HG02870 (cell line): Measurements from ENCODE around the gene TEKT5.
"Not testable (repeated sequence)": the region's sequence is repeated elsewhere in the genome, so short reads cannot be mapped to it uniquely, and the experiment has no call there.

Source experiments
- ATAC-seq: cut with Tn5 transposase; IDR thresholded peaks from one replicate; pipeline ENCODE4 v1.9.1; 2021; ENCODE audit warnings: mild to moderate bottlenecking, moderate library complexity; ENCODE audit not compliant: unreplicated experiment

Gene TEKT5

DNA sequence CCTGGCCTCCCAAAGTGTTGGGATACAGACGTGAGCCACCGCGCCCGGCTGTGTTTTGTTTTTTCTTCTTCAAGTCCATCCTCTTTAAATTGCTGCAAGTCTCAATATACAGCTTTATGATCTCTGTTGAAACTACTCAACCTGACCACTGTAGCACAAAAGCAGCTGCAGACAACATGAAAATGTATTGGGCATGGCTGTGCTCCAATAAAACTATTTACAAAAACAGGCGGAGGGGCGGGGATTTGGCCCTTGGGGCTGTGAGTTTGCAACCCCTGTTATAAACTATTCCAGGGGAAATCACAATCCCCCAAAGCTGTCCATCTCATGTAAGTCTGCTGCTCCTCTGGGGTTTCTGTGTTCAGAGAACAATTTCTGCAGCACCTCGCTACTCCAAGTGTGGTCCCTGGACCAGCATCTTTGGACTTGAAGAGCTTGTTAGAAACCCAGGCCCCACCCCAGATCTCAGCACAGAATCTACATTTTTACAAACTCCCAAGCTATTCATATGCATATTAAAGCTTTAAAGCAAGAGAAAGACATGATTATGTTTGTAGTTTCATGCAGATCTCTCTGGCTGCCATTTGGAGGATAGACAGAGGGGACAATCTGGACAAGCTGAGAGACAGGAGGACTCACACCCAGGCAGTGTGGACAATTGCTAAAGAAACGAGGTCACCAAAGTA, 33.6 kb downstream of the TEKT5 start:
- no peak for ATAC-seq

DNA sequence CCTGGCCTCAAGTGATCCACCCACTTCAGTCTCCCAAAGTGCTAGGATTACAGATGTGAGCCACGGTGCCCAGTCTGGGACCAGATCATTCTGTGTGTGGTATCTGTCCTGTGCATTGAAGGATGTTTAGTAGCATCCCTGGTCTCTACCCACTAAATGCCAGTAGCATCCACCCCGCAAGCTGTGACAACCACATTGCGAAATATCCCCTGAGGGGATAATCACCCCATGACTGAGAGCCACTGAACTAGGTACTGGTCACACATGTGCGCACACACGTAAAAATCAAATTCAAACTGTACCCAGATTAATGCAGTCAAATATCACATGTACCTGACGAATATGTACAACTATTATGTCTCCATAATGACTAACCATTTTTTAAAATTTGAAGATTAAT, 35.8 kb downstream of the TEKT5 start:
- ATAC-seq: no peak

DNA sequence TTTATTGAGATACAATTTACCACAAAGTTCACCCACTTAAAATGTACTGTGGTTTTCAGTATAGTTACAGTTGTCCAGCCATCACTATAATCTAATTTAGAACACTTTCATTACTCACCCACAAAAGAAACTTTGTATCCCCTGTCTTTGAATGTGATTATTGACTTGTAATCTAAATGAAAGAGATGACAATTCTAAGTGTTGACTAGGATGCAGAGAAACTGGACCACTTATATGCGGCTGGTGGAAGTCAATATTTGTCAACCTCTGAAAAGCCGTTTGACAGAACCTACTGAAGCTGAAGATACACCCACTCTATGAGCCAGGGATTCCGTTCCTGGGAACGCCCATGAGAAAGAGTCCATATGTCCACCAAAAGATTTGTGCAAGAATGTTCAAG, 36.8 kb downstream of the TEKT5 start:
- ATAC-seq: no peak

DNA sequence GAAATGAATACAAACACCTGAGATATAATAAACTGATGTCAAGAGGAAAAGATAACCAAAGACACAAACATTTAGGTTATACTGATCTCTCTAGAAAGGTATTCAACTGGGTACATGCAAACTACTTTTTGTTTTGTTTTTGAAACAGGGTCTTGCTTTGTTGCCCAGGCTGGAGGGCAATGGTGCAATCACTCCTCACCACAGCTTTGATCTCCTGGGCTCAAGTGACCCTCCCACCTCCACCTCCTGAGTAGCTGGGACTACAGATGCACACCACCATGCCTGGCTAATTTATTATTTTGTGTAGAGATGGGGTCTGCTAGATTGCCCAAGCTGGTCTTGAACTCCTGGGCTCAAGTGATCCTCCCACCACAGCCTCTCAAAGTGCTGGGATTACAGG, 38.1 kb downstream of the TEKT5 start:
- ATAC-seq: no peak

DNA sequence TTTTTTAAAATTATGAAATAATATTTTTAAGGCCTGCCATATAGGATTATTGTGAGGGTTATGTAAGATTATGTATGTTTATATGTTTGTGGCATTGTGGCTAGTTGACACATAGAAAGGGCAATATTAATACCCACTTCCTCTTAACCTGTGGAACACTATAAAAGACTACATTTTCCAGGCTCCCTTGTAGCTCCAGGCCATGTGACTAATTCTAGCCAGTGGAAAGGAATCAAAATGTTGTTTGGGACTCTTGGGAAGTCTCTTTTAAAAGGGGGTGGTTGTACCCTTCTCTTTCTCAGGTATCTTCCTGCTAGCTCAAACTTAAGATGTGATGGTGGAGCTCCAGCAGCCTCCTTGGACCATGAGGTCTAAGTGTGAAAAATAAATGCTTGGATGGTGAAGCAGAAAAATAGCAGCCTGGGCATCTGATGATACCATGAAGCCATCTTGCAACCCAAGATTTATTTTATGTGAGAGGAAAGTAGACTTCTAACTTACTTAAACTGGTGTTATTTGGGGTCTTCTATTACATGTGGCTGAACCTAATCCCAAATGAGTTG, 39.2 kb downstream of the TEKT5 start:
- no peak for ATAC-seq

DNA sequence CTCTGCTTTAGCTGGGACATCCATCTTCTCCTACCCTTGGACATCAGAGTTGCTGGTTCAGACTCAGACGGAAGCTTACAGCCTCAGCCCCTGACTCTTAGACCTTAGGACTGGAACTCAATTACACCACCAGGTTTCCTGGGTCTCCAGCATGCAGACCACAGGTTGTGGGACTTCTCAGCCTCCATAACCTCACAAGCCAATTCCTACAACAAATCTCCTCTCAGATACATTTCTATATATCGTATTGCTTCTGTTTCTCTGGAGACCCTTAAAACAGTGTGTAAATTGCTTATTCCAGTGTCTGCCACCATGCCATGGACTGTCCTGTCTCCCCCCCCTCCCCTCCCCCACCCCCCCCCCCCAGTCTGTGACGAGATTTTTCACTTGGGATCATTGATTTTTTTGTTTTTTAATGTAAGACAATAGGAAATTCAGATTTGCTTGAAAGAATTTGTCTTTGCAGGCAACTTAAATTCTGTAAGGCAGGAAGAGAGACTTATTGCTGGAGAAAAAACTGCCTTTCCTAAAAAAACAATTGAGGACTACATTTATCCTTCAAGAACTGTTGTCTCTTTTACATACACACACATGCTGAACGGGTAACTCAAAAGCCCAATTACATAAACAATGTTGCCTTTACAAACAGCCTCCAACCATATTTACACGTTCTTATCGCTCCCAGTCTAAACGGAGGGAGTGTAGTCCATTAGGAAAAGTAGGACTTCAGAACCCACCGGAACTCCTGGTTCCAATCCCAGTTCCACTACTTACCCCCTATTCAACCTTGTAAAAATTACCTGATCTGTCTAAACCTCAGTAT, 39.9 kb downstream of the TEKT5 start:
- no peak for ATAC-seq

DNA sequence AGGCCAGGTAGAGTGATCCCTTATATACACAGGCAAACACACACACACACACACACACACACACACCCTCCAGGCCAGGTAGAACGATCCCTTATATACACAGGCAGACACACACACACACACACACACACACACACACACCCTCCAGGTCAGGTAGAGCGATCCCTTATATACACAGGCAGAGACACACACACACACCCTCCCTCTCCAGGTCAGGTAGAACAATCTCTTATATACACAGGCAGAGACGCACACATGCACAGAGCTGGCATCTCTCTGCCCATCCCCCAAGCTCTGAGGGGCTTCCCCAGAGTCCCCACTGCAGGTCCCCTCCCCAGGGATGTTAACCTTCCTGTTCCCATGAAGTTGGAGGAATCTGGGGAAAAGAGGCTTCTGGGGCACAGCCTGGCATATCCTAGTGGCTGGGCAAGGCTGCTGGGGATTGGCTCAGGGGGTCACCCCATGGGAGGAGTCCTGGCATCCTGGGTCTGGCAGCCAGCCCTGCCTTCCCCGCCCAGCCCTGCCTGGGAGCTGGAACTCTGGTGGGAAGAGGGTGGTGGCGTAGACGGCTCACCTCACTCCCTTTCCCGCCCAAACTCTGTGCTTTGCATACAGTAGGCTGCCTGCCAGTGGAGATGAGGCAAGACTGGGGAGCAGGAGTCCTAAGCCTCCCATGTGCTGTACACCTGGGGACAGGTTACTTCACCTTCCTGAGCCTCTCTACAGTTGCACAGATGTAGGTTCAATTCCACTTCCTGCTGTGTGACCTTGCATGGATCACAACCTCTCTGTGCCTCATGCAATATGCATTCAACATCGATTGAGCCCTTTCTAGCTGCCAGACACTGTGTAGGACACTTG, 41.8 kb downstream of the TEKT5 start:
- no peak for ATAC-seq

DNA sequence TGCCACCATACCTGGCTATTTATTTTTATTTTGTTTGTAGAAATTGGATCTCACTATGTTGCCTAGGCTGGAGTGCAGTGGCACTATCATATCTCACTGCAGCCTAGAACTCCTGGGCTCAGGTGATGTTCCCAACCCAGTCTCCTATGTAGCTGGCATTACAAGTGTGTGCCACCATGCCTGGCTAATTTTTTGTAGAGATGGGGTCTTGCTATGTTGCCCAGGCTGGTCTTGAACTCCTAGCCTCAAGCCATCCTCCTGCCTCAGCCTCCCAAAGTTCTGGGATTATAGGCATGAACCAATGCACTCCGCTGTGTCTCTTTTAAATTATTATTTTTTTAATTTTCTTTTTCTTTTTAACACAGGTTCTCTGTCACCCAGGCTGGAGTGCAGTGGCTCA, 45.6 kb downstream of the TEKT5 start:
- ATAC-seq: not testable (repeated sequence)

DNA sequence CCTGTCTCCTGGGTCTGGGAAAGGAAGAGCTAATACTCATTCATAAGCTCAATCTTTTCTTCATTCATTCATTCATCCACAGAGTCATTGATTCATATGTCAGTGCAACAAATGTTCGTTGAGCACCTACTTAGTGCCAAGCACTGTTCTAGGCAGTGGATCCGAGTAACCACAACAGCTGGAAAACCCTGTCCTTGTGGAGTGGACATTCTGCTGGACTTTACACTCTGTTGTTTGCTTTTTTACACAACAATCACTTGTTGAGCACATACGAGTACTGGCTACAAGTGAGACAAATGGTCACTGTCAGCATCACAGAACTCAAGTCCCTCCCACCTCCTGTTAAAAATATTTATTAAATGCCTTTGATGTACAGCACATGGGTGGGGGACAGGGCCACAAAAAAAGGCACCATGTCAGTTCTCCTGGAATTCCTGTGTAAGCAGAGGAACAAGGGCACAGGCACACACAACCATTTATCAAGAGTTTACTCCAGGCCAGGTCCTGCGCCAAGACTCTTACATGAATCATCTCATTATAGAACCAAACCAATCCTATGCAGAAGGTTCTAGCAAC, 46.9 kb downstream of the TEKT5 start:
- no peak for ATAC-seq

DNA sequence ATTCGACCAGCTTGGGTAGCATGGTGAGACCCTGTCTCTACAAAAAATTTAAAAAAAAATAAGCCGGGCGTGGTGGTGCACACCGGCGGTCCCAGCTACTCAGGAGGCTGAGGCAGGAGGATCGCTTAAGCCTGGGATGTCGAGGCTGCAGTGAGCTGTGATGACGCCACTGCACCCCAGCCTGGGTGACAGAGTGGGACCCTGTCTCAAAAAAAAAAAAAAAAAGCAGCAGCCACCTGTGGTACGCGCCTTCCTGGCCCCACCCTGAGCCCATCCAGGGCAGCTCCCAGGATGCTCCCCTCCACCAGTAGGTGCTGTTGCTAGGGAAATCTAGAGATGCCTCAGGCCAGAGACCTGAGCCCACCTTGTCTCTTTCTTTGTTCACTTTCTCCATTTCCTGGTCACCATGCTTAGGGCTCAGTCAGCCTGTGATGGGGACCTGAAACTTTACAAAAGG, 47.4 kb downstream of the TEKT5 start:
- ATAC-seq: no peak

DNA sequence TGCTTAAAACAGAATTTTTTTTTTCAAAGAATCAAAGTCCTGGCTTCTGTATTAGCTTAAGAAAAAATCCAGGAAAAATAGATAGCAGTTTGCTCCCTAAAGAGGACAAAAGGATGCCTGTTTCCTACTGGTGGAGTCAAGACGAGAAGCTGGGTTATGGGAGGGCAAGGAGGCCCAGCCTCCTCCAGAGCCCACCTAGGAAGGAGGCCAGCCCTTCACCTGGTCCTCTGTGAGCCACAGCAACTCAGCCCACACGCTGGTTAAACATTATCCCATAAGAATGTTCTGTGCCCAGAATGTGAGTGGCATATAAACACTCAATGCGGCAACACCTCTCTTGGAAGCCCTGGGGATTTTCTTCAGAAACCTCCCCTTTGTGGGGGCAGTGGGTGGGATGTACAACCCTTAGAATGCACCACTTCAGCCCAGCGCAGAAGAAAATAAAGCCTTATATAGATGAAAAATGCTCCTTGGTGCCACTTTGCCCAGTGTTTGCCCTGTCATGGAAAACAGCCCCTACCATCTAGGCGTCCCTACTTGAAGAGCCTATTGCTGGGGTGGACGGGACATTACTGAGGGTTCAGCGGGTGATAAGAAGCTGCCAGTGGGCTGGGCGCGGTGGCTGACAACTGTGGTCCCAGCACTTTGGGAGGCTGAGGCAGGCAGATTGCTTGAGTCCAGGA, 48.0 kb downstream of the TEKT5 start:
- ATAC-seq: no peak

DNA sequence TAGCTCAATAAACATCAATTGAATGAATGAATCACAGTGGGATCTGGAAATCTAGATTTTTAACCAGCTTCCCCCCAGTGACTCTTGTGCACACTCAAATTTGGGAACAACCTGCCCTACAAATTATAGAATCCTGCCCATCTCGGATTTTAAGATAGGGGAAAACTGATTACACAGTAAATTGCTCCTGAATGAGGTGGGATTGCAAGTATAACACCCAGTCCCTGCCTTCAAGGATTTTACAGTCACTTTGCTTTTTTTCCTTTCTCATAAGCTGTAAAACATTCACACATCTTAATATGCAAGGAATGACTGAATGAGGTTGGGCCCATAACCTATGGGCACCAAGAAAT, 48.5 kb downstream of the TEKT5 start:
- ATAC-seq: no peak

DNA sequence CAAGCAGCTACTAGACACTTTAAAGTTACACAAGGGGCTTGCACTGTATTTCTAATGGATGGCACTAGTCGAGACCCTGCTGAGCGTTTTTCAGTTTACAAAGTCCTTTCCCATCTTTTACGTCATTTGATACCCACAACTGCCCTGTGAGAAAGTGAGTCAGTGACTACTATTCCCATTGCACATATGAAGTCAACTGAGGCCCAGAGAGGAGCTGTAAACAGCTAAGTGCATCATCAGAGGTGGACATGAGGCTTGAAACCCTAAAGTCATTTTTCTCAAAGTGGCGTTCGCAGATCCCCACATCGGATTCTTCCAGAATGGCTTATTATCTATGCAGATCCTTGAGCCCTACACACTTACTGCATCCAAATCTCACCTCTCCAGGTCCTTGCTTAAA, 50.6 kb downstream of the TEKT5 start:
- ATAC-seq: no peak

DNA sequence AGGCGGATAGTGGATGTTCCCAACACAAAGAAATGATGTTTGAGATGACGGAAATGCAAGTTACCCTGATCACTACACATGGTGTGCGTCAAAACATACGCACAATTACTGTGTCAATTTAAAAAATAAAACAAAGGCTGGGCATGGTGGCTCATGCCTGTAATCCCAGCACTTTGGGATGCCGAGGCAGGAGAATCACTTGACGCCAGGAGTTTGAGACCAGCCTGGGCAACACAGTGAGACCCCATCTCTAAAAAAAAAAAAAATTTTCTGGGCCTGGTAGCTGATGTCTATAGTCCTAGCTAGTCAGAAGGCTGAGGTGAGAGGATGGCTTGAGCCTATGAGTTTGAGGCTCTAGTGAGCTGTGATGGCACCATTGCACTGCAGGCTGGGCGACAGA, 51.8 kb downstream of the TEKT5 start:
- ATAC-seq: no peak

DNA sequence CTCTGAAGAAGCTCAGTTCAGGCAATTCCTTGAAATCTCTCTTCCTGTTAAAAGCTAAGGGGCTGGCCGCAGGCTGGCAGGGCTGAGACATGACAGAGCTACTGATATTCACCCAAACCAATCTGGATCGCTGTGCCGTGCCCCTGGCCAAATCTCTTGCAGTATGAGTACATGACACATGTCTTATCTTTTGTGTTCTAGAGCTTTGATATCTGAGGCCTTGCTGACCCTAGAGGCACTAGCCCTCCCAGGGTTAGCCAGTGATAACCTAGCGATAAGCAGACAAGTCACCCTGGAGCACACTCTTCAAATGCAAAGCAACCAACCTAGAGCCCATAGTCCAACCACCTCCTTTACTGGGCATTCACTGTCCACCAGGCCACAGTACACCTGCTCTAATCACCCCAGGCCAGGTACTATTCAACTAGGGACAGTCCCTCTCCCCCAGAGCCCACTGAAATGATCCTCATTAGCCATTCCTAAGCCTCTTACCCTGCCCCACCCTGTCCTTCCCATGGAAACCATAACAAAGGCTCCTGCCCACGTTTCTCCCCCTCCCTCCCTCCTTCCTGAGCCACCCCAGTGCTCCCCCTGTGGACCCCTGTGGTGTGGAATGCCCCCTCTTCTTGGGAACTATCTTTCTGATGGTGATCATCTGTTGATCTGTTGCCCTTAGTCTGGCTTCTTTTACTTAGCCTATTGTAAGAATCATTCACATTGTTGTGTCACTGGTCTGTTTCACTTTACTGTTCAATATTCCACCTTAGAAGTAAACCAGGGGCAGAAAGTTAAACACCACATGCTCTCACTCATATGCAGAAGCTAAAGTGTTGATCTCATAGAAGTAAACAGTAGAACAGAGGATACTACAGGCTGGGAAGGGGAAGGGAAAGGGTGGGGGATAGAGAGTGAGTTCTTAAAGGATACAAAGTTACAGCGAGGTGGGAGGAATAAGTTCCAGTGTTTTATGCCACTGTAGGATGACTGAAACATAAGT, 52.5 kb downstream of the TEKT5 start:
- ATAC-seq: no peak

DNA sequence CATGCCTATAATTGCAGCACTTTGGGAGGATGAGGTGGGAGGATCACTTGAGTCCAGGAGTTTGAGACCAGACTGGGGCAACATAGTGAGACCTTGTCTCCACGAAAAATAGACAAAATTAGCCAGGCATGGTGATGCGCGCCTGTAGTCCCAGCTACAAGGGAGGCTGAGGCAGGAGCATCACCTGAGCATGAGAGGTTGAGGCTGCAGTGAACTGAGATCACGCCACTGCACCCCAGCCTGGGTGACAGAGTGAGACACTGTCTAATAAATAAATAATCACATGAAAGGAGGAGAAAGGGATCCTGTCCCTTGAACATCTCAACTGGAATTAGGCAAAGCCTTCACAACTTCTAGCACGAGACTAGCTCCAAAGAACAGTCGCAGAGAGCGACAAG, 53.2 kb downstream of the TEKT5 start:
- ATAC-seq: no peak

DNA sequence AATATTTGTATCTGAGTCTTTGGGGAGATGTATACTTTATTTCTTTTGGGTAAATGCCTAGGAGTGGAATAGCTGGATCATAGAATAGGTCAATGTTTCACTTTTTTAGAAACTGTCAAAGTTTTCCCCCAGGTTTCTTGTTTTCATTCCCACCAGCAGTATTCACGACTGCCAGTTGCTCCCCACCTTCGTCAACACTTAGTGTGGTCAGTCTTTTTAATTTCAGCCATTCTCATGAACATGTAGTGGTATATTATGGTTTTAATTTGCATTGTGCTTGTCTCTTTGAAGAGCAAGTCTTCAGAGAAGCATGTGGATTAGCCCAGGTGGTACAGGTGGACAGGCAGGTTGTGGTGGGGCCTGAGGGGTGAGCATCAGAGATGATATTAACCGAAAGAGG, 53.8 kb downstream of the TEKT5 start:
- no peak for ATAC-seq

DNA sequence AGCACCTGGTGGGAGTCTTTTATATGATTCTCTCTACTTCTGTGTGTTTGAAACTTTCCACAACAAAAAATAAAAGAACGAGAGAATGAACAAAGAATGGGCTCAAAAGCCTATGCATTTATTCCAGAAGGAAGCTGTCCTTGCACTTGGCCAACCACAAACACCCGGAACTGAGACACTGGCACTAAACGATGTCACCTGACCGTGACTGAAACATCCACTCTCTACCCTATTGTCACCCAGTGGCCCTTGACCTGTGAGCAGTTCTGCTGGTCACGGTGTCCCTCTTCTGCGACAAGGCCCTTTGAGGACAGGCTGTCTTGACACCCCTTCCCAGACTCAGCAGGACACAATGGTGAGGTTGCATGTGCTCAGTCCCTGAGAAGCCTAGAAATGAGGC, 56.6 kb downstream of the TEKT5 start:
- ATAC-seq: no peak

DNA sequence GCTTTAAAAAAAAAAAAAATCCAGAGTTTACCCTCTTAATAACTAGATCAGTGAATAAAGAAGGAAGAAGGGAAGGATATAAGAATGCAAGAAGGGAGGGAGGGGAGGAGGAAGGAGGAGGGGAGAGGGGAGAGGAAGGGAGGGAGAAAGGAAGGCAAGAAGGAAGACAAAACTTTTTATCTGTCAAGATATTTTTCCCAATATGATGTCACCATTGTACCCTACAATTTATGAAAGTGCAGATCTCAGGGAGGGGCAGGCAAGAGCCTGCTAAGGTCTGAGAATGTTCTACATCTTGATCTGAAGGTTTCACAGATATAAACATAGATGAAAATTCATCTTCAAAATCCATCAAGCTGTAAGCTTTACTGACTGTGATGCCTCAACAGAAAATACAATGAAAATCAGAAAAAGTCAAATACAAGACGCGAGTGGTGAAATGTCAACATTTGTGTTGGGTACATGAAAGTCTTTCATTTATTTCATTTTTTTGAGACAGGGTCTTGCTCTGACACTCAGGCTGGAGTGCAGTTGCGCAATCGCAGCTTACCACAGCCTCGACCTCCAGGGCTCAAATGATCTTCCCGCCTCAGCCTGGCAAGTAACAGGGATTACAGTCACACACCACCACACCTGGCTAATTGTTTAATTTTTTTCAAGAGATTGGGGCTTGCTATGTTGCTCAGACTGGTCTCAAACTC, 57.2 kb downstream of the TEKT5 start:
- ATAC-seq: no peak
